SU-DHL-6 (cell line): ENCODE results near the gene MAP4K5.

Experiments
- CTCF ChIP-seq: fragments of 200-600 bp; sonication (generic); IDR thresholded peaks from one replicate; pipeline ENCODE4 v1.5.1; 2017; ENCODE audit warnings: antibody characterized with exemption, mild to moderate bottlenecking, low read length, moderate library complexity; ENCODE audit not compliant: insufficient read depth, poor library complexity, severe bottlenecking
- EZH2phosphoT487 ChIP-seq: fragments of 200-600 bp; sonication (generic), shearing (Covaris generic); conservative IDR thresholded peaks from 2 replicates; pipeline ENCODE4 v1.6.1; 2018; ENCODE audit warnings: mild to moderate bottlenecking, antibody characterized with exemption, low read length, moderate library complexity, mixed read lengths

- TF ChIP-seq CTCF (no peak), EZH2phosphoT487 (no peak)
These were observed 43.8 kb downstream of the MAP4K5 start for GRCh38 chr14:50488521-50488920.
